OCI-M1 (cell line): ENCODE results near the gene OVCH2.

ENCODE experiments used
- DNase-seq: peaks from one replicate; lab custom pipeline; 2025; lab: John Stamatoyannopoulos, UW

OVCH2 gene

DNA sequence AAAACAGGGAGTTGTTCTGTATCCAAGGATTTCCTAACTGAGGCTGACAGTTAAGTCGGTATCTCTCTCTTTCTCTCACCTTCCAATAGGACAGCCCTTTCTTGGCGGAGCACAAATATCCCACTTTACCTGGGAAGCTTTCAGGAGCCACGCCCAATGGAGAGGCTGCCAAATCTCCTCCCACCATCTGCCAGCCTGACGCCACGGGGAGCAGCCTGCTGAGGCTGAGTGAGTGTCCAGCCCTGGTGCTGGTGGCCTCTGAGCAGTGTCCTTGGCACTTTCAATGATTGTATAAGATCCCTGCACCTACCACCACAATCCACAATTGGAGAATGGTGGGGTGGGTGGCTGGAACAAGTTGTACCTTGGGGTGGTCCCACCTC, 66.6 kb downstream of the OVCH2 start:
- no peak for DNase-seq
